ENCODE results near the gene CCDC148.

The CCDC148 gene

DNA sequence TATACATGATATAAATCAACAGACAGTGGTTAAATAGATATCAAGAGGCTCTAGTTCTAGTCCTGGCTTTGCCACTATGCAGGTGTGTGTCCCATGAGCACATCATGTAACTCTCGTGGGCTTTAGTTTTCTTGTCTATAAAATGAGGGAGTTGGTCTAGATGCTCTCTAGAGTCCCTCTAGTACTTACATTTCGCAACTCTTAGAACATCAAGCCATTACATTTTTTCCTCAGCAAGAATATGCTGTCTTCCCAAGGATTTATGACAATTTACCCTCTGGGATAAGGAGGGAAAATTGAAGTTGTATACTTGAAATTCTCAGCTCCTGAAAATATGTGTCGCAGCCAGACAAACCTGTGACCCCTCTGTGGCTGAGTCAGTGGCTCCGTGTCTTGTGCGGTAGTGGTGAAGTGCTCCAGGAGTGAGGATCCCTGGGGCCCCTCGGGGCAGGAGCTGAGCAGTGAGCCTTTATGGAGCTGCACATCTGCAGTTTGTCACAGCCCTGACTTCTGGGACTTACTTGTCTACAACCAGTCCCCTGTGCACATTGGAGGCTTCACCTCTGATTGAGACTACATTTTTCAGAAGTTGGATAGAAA is 7.0 kb upstream of the CCDC148 start:
- no peak for TF ChIP-seq FOXP2 (optimal IDR thresholded peaks at IDR 0.05; ENCODE audit: borderline replicate concordance, extremely low read depth, extremely low read length, insufficient read depth)
- no peak for TF ChIP-seq TAF1 (IDR thresholded peaks at IDR 0.05; ENCODE audit: borderline replicate concordance, insufficient read depth, low read length)
- no peak for TF ChIP-seq REST (IDR thresholded peaks at IDR 0.05; ENCODE audit: insufficient read depth in 1 of 2, low read depth in 2 of 2, low read length in 2 of 2)
- TF ChIP-seq POLR2AphosphoS5 (IDR thresholded peaks at IDR 0.05; ENCODE audit: low read depth, low read length), result no peak
- TF ChIP-seq SIN3A (IDR thresholded peaks at IDR 0.05; ENCODE audit: borderline replicate concordance, insufficient read depth, low read length), result no peak

DNA sequence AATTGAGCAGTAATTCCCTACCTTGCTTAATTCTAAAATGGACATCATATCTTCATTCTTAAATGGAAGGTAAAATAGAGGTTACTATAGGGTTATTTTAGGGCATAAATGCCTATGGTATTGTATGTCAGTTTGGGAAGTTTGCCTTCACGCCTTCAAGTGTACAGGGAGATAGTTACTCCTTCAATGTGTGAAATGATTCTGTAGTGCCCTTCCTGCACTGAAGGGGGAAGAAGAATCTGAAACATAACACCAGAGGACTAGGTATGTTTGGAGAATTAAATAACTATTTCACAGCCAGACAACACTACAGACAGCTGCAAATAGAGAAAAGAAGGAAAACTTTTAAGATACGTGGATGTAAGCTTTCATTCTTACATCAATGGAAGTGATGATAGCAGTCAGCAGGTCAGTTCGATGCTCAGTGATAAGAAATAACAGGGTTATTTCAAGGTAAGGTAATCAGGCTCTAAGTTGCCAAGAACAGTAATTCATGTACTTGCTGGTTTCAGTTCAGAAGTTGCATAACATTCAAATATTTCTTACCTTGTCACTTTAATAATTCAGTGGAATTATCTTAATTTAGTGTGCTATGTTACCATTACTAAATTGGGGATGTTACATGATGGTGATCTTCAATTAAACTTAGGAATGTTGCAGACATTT is 4.2 kb upstream of the CCDC148 start:
- no peak for TF ChIP-seq POLR2AphosphoS5 (IDR thresholded peaks at IDR 0.05; ENCODE audit: low read depth, low read length)
- no peak for TF ChIP-seq REST (IDR thresholded peaks at IDR 0.05; ENCODE audit: insufficient read depth in 1 of 2, low read depth in 2 of 2, low read length in 2 of 2)
- TF ChIP-seq FOXP2 (optimal IDR thresholded peaks at IDR 0.05; ENCODE audit: borderline replicate concordance, extremely low read depth, extremely low read length, insufficient read depth), result no peak
- no peak for TF ChIP-seq TAF1 (IDR thresholded peaks at IDR 0.05; ENCODE audit: borderline replicate concordance, insufficient read depth, low read length)
- TF ChIP-seq SIN3A (IDR thresholded peaks at IDR 0.05; ENCODE audit: borderline replicate concordance, insufficient read depth, low read length), result no peak

GRCh38 chr2:158459161-158460003 is 2.8 kb upstream of the CCDC148 start:
- TF ChIP-seq TAF1 (IDR thresholded peaks at IDR 0.05; ENCODE audit: borderline replicate concordance, insufficient read depth, low read length) (no peak), SIN3A (IDR thresholded peaks at IDR 0.05; ENCODE audit: borderline replicate concordance, insufficient read depth, low read length) (no peak), POLR2AphosphoS5 (IDR thresholded peaks at IDR 0.05; ENCODE audit: low read depth, low read length) (no peak)

DNA sequence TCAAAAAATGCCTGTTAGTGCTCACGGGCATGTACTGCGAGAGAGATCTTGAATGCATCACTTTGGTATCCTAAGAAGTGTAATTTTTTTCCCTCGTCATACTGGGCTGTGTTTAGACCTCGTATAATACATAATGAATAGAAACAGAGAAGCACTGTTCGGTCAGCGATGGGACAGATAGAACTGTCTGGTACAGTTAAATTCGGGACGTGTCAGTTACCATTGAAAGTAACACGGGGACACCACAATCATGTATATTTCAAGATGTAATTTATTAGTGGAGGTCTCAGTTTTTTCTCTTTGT is 2.0 kb upstream of the CCDC148 start:
- no peak for TF ChIP-seq TAF1 (IDR thresholded peaks at IDR 0.05; ENCODE audit: borderline replicate concordance, insufficient read depth, low read length)
- TF ChIP-seq FOXP2 (optimal IDR thresholded peaks at IDR 0.05; ENCODE audit: borderline replicate concordance, extremely low read depth, extremely low read length, insufficient read depth), result no peak
- no peak for TF ChIP-seq POLR2AphosphoS5 (IDR thresholded peaks at IDR 0.05; ENCODE audit: low read depth, low read length)
- TF ChIP-seq SIN3A (IDR thresholded peaks at IDR 0.05; ENCODE audit: borderline replicate concordance, insufficient read depth, low read length), result no peak
- TF ChIP-seq REST (IDR thresholded peaks at IDR 0.05; ENCODE audit: insufficient read depth in 1 of 2, low read depth in 2 of 2, low read length in 2 of 2), result no peak

GRCh38 chr2:158457826-158458616 is 1.5 kb upstream of the CCDC148 start:
- TF ChIP-seq SIN3A (IDR thresholded peaks at IDR 0.05; ENCODE audit: borderline replicate concordance, insufficient read depth, low read length) (no peak), REST (IDR thresholded peaks at IDR 0.05; ENCODE audit: insufficient read depth in 1 of 2, low read depth in 2 of 2, low read length in 2 of 2) (no peak), POLR2AphosphoS5 (IDR thresholded peaks at IDR 0.05; ENCODE audit: low read depth, low read length) (no peak), TAF1 (IDR thresholded peaks at IDR 0.05; ENCODE audit: borderline replicate concordance, insufficient read depth, low read length) (no peak), FOXP2 (optimal IDR thresholded peaks at IDR 0.05; ENCODE audit: borderline replicate concordance, extremely low read depth, extremely low read length, insufficient read depth) (peak; percentile 83)
